GM12891 (cell line): ENCODE measurements around the gene C2orf76.

Experiments
- PAX5 ChIP-seq: IDR thresholded peaks from 2 replicates; pipeline ENCODE4 v1.6.1; 2011; ENCODE audit warnings: low read length, moderate library complexity, mild to moderate bottlenecking; ENCODE audit not compliant: insufficient read depth, severe bottlenecking
- POLR2A ChIP-seq: IDR thresholded peaks from 2 replicates; pipeline ENCODE4 v1.6.1; 2011; ENCODE audit warnings: low read depth, low read length, control low read depth
- POLR2AphosphoS5 ChIP-seq: IDR thresholded peaks from 2 replicates; pipeline ENCODE4 v1.6.1; 2011; ENCODE audit warnings: low read depth, low read length, control low read depth
- SPI1 ChIP-seq: IDR thresholded peaks from 2 replicates; pipeline ENCODE4 v1.6.1; 2011; ENCODE audit warnings: low read depth, low read length, control low read depth
- TAF1 ChIP-seq: IDR thresholded peaks from 2 replicates; pipeline ENCODE4 v1.6.1; 2011; ENCODE audit warnings: low read depth, low read length, control low read depth

GRCh38 chr2:119364798-119365197, 1.8 kb downstream of the C2orf76 start:
- TF ChIP-seq POLR2A (no peak), POLR2AphosphoS5 (no peak), TAF1 (no peak), PAX5 (no peak), SPI1 (no peak)
